H1 (cell line): Measurements from ENCODE around the gene MAML3. TPM values are rescaled to one million over a fixed set of nuclear protein-coding genes. Genes with fewer than 3 reads are reported as not detected.

ENCODE experiments used
- CBX5 ChIP-seq: fragments of 300-800, 300-1000 bp; sonication (generic); IDR thresholded peaks from 2 replicates; pipeline ENCODE4 v1.7.1; 2016; ENCODE audit warnings: antibody characterized with exemption, low read length, low read depth
- CBX8 ChIP-seq: fragments of 300-800, 300-1000 bp; sonication (generic); IDR thresholded peaks from 2 replicates; pipeline ENCODE4 v1.7.1; 2016; ENCODE audit warnings: low read depth, low read length, borderline replicate concordance
- CHD7 ChIP-seq: fragments of 300-600 bp; sonication (generic); IDR thresholded peaks from 2 replicates; pipeline ENCODE4 v1.7.1; 2012; ENCODE audit warnings: low read length, moderate library complexity, mild to moderate bottlenecking, inconsistent platforms; ENCODE audit not compliant: insufficient replicate concordance
- CREB1 ChIP-seq: IDR thresholded peaks from 2 replicates; pipeline ENCODE4 v1.6.1; 2012; ENCODE audit warnings: inconsistent platforms
- EGR1 ChIP-seq: IDR thresholded peaks from 2 replicates; pipeline ENCODE4 v1.6.1; 2011; ENCODE audit warnings: low read depth, low read length, borderline replicate concordance
- GABPA ChIP-seq: IDR thresholded peaks from 2 replicates; pipeline ENCODE4 v1.6.1; 2011; ENCODE audit warnings: mild to moderate bottlenecking, low read length, moderate library complexity, borderline replicate concordance; ENCODE audit not compliant: insufficient read depth
- POLR2A ChIP-seq, 2 experiments: IDR thresholded peaks; 1 replicate in 1 of 2; 2 replicates in 1 of 2; pipeline ENCODE4 v1.6.1; 2011; ENCODE audit warnings: low read depth in 2 of 2, low read length in 2 of 2, mild to moderate bottlenecking in 2 of 2; ENCODE audit errors: control extremely low read depth in 1 of 2
- POU5F1 ChIP-seq: IDR thresholded peaks from 2 replicates; pipeline ENCODE4 v1.6.1; 2011; ENCODE audit warnings: low read depth, mild to moderate bottlenecking, low read length, moderate library complexity
- polyA plus RNA-seq, 7 experiments: library from polyadenylated mRNA; depleted of rRNA in 3 of 7; stranded (reverse) in 5 of 7; unstranded in 2 of 7; fragments of >200 nt in 5 of 7; fragments of 200-250 nt in 2 of 7; gene quantifications; 1 replicate in 5 of 7; 2 replicates in 1 of 7; 4 replicates in 1 of 7; pipeline versions ENCODE4 v1.2.1 to v1.2.3, GENCODE V29; 2011 to 2013; ENCODE audit warnings: missing spikeins in 2 of 7, mixed read lengths in 2 of 7
- total RNA-seq: library from RNA; stranded (reverse); fragmentation: NEBNext Ultra II Directional; extraction: Animal tissue kit (Norgen Biotek cat#: 25700); gene quantifications from 2 replicates; pipeline ENCODE4 v1.2.1, GENCODE V29; 2021

The MAML3 gene
- total and polyA plus RNA-seq, 2 of the 8 experiments (the other 6 are each of a cell fraction or from before 2014, with no cell fraction given), result 2.1 to 5.7 TPM

DNA sequence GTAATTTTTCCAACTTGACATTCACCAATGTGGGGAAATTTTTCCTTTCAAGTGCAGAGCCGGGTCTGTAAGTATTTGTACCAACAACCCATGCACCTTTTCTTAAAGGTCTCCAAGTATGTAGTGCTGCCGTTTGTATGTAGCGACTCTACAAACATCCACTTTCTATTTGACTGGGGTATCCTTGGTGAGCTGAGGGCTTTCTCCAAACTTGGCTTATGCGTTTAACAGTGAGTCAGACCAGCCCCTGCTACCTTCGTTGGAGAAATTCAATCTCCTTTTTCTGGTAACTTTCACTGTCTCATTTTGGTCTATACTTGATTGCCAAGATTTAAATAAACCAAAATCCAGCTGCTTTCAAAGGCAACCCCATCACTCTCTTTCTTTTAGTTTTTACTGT is 453.4 kb downstream of the MAML3 start (continued):
- TF ChIP-seq CBX5, result no peak
- TF ChIP-seq GABPA, result no peak
- no peak for TF ChIP-seq POU5F1
- TF ChIP-seq CBX8, result no peak
- TF ChIP-seq EGR1, result no peak
- TF ChIP-seq POLR2A (IDR thresholded peaks at IDR 0.05; ENCODE audit: control extremely low read depth in 1 of 2, low read depth in 2 of 2, low read length in 2 of 2), result no peak
- TF ChIP-seq CHD7, result no peak
- TF ChIP-seq CREB1, result no peak
